Spleen (tissue), 7 donors: ENCODE measurements around the gene USP17L21.
"Not testable (repeated sequence)": the region's sequence is repeated elsewhere in the genome, so short reads cannot be mapped to it uniquely, and the experiment has no call there.

ENCODE experiments used
- CTCF ChIP-seq, 11 experiments: fragments of 200-600 bp in 7 of 11; fragments of 450-650 bp in 4 of 11; sonication (generic) in 4 of 11; IDR thresholded peaks in 8 of 11; conservative IDR thresholded peaks in 3 of 11; 1 replicate in 7 of 11; 2 replicates in 4 of 11; pipeline versions ENCODE4 v1.4.0 to v1.8.0; 2016 to 2021; ENCODE audit warnings: antibody characterized with exemption in 11 of 11, inconsistent platforms in 4 of 11, mild to moderate bottlenecking in 1 of 11
- POLR2AphosphoS5 ChIP-seq, 3 donors: sonication (generic); formaldehyde crosslinking; IDR thresholded peaks; one replicate each; pipeline ENCODE4 v1.5.1; 2017; ENCODE audit warnings: antibody characterized with exemption in 3 of 3
- donor health status: DM: no; HTN: no; CAD: no; lungs with moderate emphysema.
- donor health status: DM: no; HTN: no; CAD: no.
- donor health status: DM: no; HTN: no; CAD: no.

DNA sequence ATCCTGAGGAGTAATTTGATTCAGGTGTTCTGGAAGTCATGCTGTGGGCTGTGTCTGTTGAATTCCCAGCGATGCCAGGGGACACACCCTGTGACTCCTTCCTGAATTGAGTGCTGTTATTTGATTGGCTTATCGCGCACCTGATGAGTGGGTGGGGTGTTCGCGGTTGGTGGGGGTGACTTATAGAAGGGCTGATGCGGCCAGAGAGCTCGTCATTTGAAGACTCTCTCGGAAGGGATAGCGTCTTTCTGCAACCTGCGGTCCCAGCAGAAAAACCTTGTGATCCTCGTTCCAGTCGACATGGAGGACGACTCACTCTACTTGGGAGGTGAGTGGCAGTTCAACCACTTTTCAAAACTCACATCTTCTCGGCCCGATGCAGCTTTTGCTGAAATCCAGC, 4.6 kb downstream of the USP17L21 start, which contains the start of gene USP17L22:
- not testable (repeated sequence) for TF ChIP-seq POLR2AphosphoS5 (IDR thresholded peaks at IDR 0.05); CTCF (IDR thresholded peaks at IDR 0.05 in 8 of 11, conservative IDR thresholded peaks at IDR 0.05 in 3 of 11)
